Endothelial cell (in vitro differentiated cells): ENCODE results near the gene OR2W3. TPM values are rescaled to one million over a fixed set of nuclear protein-coding genes. Genes with fewer than 3 reads are reported as not detected.

Experiments used
- DNase-seq: peaks from one replicate; pipeline ENCODE4 v3.0.0; 2021; ENCODE audit warnings: low spot score
- H3K27ac Mint-ChIP-seq: one replicate; pipeline ENCODE4 v1.8.0; 2021; ENCODE audit warnings: mixed read lengths, inconsistent platforms; ENCODE audit not compliant: unreplicated experiment
- H3K27me3 Mint-ChIP-seq: one replicate; pipeline ENCODE4 v1.8.0; 2021; ENCODE audit warnings: mild to moderate bottlenecking, moderate library complexity, mixed read lengths, inconsistent platforms; ENCODE audit not compliant: unreplicated experiment
- H3K36me3 Mint-ChIP-seq: one replicate; pipeline ENCODE4 v1.8.0; 2021; ENCODE audit warnings: mild to moderate bottlenecking, low read depth, mixed read lengths, inconsistent platforms; ENCODE audit not compliant: unreplicated experiment
- H3K4me1 Mint-ChIP-seq: one replicate; pipeline ENCODE4 v1.8.0; 2021; ENCODE audit warnings: mild to moderate bottlenecking, mixed read lengths, inconsistent platforms; ENCODE audit not compliant: unreplicated experiment
- H3K4me3 Mint-ChIP-seq: one replicate; pipeline ENCODE4 v1.8.0; 2021; ENCODE audit warnings: mild to moderate bottlenecking, mixed read lengths, inconsistent platforms; ENCODE audit not compliant: unreplicated experiment
- H3K9me3 Mint-ChIP-seq: one replicate; pipeline ENCODE4 v1.8.0; 2021; ENCODE audit warnings: mixed read lengths, inconsistent platforms; ENCODE audit not compliant: unreplicated experiment
- CTCF ChIP-seq: fragments of 200-600 bp; sonication (generic); IDR thresholded peaks from one replicate; pipeline ENCODE4 v1.5.0; 2021; ENCODE audit warnings: antibody characterized with exemption; ENCODE audit not compliant: unreplicated experiment
- total RNA-seq: library from RNA; stranded (reverse); fragmentation: NEBNext Ultra II Directional; extraction: Animal tissue kit (Norgen Biotek cat#: 25700); gene quantifications from one replicate; pipeline ENCODE4 v1.2.1, GENCODE V29; 2021; ENCODE audit not compliant: unreplicated experiment

Gene OR2W3
- total RNA-seq, 1 donor from 2014 or later: 0.87 TPM

DNA sequence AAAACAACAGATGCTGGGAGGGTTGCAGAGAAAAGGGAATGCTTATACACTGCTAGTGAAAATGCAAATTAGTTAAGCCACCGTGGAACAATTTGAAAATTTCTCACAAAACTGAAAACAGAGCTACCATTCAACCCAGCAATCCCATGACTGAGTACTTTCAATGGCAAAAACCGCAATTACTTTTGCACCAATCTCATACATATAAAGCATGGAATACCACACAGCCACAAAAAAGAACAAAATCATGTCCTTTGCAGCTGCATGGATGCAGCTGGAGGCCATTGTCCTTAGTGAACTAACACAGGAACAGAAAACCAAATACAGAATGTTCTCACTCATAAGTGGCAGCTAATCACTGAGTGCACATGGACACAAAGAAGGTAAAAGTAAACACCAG lies 18.4 kb downstream of the OR2W3 start:
- no peak for TF ChIP-seq CTCF
- H3K36me3 Mint-ChIP-seq: no peaks in the 10 kb centered on the region
- H3K4me3 Mint-ChIP-seq: no peak overlapping the region

GRCh38 chr1:247914941-247915662 lies 19.7 kb downstream of the OR2W3 start:
- Mint-ChIP-seq H3K9me3 (no peaks in the 10 kb centered on the region), H3K36me3 (no peaks in the 10 kb centered on the region), H3K27ac (no peak overlapping the region), H3K4me3 (no peak overlapping the region), H3K4me1 (no peaks in the 10 kb centered on the region), H3K27me3 (no peaks in the 10 kb centered on the region)
- no peak for TF ChIP-seq CTCF
- DNase-seq: no peak

More for the DNA sequence above, 18.4 kb downstream of the OR2W3 start:
- Mint-ChIP-seq H3K4me1 (no peaks in the 10 kb centered on the region), H3K9me3 (no peaks in the 10 kb centered on the region), H3K27ac (no peak overlapping the region), H3K27me3 (no peaks in the 10 kb centered on the region)
- no peak for DNase-seq

DNA sequence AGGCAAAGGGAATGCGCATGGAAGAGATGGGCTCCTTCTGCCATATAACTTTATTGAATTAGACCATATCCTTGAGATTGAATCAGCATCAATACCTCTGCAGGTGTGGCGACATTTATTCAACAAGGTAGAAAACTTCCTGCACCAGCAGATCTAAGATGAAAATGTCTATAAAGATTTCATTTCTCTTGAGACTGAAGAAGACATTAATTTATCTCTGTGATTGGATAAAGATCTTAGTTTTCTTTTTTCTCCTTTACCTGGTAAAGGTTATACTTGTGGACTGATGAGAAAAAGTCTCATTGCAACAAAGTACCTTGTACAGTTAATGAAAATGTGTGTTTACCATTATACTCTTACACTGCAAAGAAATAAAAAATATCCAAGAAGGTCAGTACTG lies 24.6 kb downstream of the OR2W3 start, which contains the start of gene OR2T8:
Gene OR2T8, plus strand, starts transcription at position 301 of the 400 bp plus-strand sequence. CDS start 766 bp downstream, outside the sequence.
- no peak for DNase-seq
- no peak within 1 kb of the TSS for H3K27ac Mint-ChIP-seq
- TF ChIP-seq CTCF: no peak
- no peaks in the 10 kb centered on the region for H3K27me3 Mint-ChIP-seq
- H3K9me3 Mint-ChIP-seq: peaks cover 5% of the 10 kb centered on the region
- no peaks in the 10 kb centered on the region for H3K4me1 Mint-ChIP-seq
- no peak within 1 kb of the TSS for H3K4me3 Mint-ChIP-seq
- no peaks in the 10 kb centered on the region for H3K36me3 Mint-ChIP-seq

GRCh38 chr1:247923941-247924340 lies 28.6 kb downstream of the OR2W3 start:
- no peaks in the 10 kb centered on the region for H3K36me3 Mint-ChIP-seq
- no peaks in the 10 kb centered on the region for H3K27me3 Mint-ChIP-seq
- H3K27ac Mint-ChIP-seq: no peak overlapping the region
- no peak for TF ChIP-seq CTCF
- no peak overlapping the region for H3K4me3 Mint-ChIP-seq
- H3K4me1 Mint-ChIP-seq: no peaks in the 10 kb centered on the region
- H3K9me3 Mint-ChIP-seq: peaks cover 5% of the 10 kb centered on the region
- no peak for DNase-seq

DNA sequence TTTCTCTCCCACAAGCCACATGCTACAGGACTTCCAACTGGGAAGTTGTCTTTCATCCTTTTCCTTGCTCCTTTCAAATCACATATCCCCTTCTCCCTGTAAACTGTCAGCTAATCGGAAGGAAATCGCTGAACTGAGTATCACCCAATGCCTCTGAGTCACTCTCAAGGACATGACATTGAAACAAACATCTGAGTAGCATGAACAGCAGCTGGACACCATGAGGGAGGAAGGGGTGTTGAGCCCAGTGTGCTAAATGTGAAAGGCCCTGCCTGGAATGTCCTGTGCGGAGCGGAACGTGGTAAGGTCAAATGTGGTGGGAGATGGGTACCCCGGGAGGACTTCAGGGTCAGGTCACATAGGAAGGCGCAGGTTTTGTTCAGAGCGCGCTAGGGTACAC lies 29.5 kb downstream of the OR2W3 start, which contains the start of gene OR2AJ1:
Gene OR2AJ1, plus strand, starts transcription at position 22 of the 400 bp plus-strand sequence. CDS start 8,880 bp downstream, outside the sequence.
- no peak for DNase-seq
- H3K4me3 Mint-ChIP-seq: no peak within 1 kb of the TSS
- no peaks in the 10 kb centered on the region for H3K27me3 Mint-ChIP-seq
- H3K4me1 Mint-ChIP-seq: no peaks in the 10 kb centered on the region
- TF ChIP-seq CTCF: no peak
- H3K27ac Mint-ChIP-seq: no peak within 1 kb of the TSS
- H3K9me3 Mint-ChIP-seq: peaks cover 5% of the 10 kb centered on the region
- no peaks in the 10 kb centered on the region for H3K36me3 Mint-ChIP-seq
